K562 (cell line): ENCODE results near the gene GABARAPL1. TPM values are rescaled to one million over a fixed set of nuclear protein-coding genes. Genes with fewer than 3 reads are reported as not detected.
A peak's percentile ranks its signal among the peaks of the same experiment; 100 is the strongest.

Experiments
- C11orf30 ChIP-seq: fragments of 450-650 bp; IDR thresholded peaks from 2 replicates; pipeline ENCODE4 v1.6.1; 2016; ENCODE audit warnings: low read depth, mild to moderate bottlenecking
- CBX3 ChIP-seq, 2 experiments: IDR thresholded peaks; 1 replicate in 1 of 2; 2 replicates in 1 of 2; pipeline ENCODE4 v1.6.1; 2012; ENCODE audit warnings: inconsistent platforms in 2 of 2, low read length in 2 of 2, borderline replicate concordance in 1 of 2, control low read depth in 1 of 2
- DPF2 ChIP-seq: fragments of 450-650 bp; IDR thresholded peaks from 2 replicates; pipeline ENCODE4 v1.6.1; 2016
- FOSL1 ChIP-seq: fragments of 200-800 bp; sonication (Bioruptor generic); conservative IDR thresholded peaks from 2 replicates; pipeline ENCODE4 v1.6.1; 2016; ENCODE audit warnings: missing genetic modification characterization, missing compliant biosample characterization
- FOXK2 ChIP-seq, 2 experiments: fragments of 450-650 bp; IDR thresholded peaks in 1 of 2; conservative IDR thresholded peaks in 1 of 2; 2 replicates each; pipeline ENCODE4 v1.6.1; 2016; ENCODE audit warnings: low read depth in 2 of 2, mild to moderate bottlenecking in 1 of 2
- HDAC2 ChIP-seq: fragments of 450-650 bp; IDR thresholded peaks from 2 replicates; pipeline ENCODE4 v1.6.1; 2016; ENCODE audit warnings: mild to moderate bottlenecking
- HNRNPLL ChIP-seq: fragments of 200-400 bp; formaldehyde crosslinking; IDR thresholded peaks from 2 replicates; pipeline ENCODE4 v1.6.1; 2017; ENCODE audit warnings: low read length, low read depth, mild to moderate bottlenecking; ENCODE audit not compliant: poor library complexity, severe bottlenecking
- ILF3 ChIP-seq: fragments of 450-650 bp; IDR thresholded peaks from 2 replicates; pipeline ENCODE4 v1.6.1; 2018; ENCODE audit warnings: antibody characterized with exemption, mild to moderate bottlenecking, moderate library complexity, borderline replicate concordance
- MEIS2 ChIP-seq: fragments of 450-650 bp; IDR thresholded peaks from 2 replicates; pipeline ENCODE4 v1.6.1; 2014; ENCODE audit warnings: mild to moderate bottlenecking; ENCODE audit not compliant: partially characterized antibody
- MYC ChIP-seq, 2 experiments: fragments of 250-450 bp in 1 of 2; sonication (Bioruptor Pico) in 1 of 2; IDR thresholded peaks; 2 replicates each; pipeline versions ENCODE4 v1.5.1 to v1.6.1; 2012 to 2021; ENCODE audit warnings: low read depth in 2 of 2, borderline replicate concordance in 1 of 2, improper control_type of control experiment in 1 of 2, low read length in 1 of 2, mild to moderate bottlenecking in 1 of 2, moderate library complexity in 1 of 2
- NBN ChIP-seq: fragments of 450-650 bp; IDR thresholded peaks from 2 replicates; pipeline ENCODE4 v1.6.1; 2016; ENCODE audit warnings: low read depth, mild to moderate bottlenecking
- NCOR1 ChIP-seq: fragments of 450-650 bp; IDR thresholded peaks from 2 replicates; pipeline ENCODE4 v1.6.1; 2016; ENCODE audit warnings: mild to moderate bottlenecking, moderate library complexity
- NFYB ChIP-seq: IDR thresholded peaks from 2 replicates; pipeline ENCODE4 v1.6.1; 2011; ENCODE audit warnings: mild to moderate bottlenecking, moderate library complexity; ENCODE audit not compliant: insufficient read length; ENCODE audit errors: extremely low read depth
- NRF1 ChIP-seq, 2 experiments: fragments of 450-650 bp; IDR thresholded peaks in 1 of 2; conservative IDR thresholded peaks in 1 of 2; 2 replicates each; pipeline ENCODE4 v1.6.1; 2014; ENCODE audit warnings: mild to moderate bottlenecking in 2 of 2
- POLR2AphosphoS5 ChIP-seq: IDR thresholded peaks from 2 replicates; pipeline ENCODE4 v1.6.1; 2011; ENCODE audit warnings: mild to moderate bottlenecking, low read depth, low read length, moderate library complexity; ENCODE audit not compliant: control insufficient read depth, insufficient read depth
- POLR2G ChIP-seq: fragments of 200-400 bp; formaldehyde crosslinking; IDR thresholded peaks from 2 replicates; pipeline ENCODE4 v1.6.1; 2017; ENCODE audit warnings: low read depth, mild to moderate bottlenecking, antibody characterized with exemption, low read length, moderate library complexity
- RNF2 ChIP-seq: sonication (generic); IDR thresholded peaks from 2 replicates; pipeline ENCODE4 v1.6.1; 2016
- SIN3A ChIP-seq, 2 experiments: fragments of 150-350 bp in 1 of 2; IDR thresholded peaks; 2 replicates each; pipeline ENCODE4 v1.6.1; 2011 to 2016; ENCODE audit warnings: borderline replicate concordance in 2 of 2, low read depth in 2 of 2, low read length in 2 of 2, mild to moderate bottlenecking in 2 of 2, moderate library complexity in 2 of 2; ENCODE audit not compliant: control insufficient read depth in 1 of 2
- SMAD4 ChIP-seq: fragments of 250-450 bp; sonication (Bioruptor Pico); conservative IDR thresholded peaks from 2 replicates; pipeline ENCODE4 v1.8.0; 2021; ENCODE audit warnings: inconsistent platforms, mild to moderate bottlenecking, moderate library complexity
- SMARCE1 ChIP-seq: fragments of 450-650 bp; IDR thresholded peaks from 2 replicates; pipeline ENCODE4 v1.7.1; 2016; ENCODE audit warnings: mild to moderate bottlenecking
- TAF1 ChIP-seq: IDR thresholded peaks from 2 replicates; pipeline ENCODE4 v1.6.1; 2011; ENCODE audit warnings: mild to moderate bottlenecking, low read length, moderate library complexity; ENCODE audit not compliant: insufficient read depth, control insufficient read depth, severe bottlenecking; ENCODE audit errors: extremely low read depth
- TARDBP ChIP-seq: fragments of 450-650 bp; IDR thresholded peaks from 2 replicates; pipeline ENCODE4 v1.6.1; 2016
- VEZF1 ChIP-seq: fragments of 200-800 bp; sonication (Bioruptor generic); IDR thresholded peaks from 2 replicates; pipeline ENCODE4 v1.6.1; 2017; ENCODE audit warnings: missing genetic modification characterization, missing compliant biosample characterization
- ZBTB12 ChIP-seq: fragments of 250-450 bp; sonication (Bioruptor Pico); IDR thresholded peaks from 2 replicates; pipeline ENCODE4 v1.4.0; 2020
- ZNF23 ChIP-seq: fragments of 250-450 bp; sonication (Bioruptor Pico); IDR thresholded peaks from 2 replicates; pipeline ENCODE4 v1.4.0; 2020; ENCODE audit warnings: mild to moderate bottlenecking
- ZNF316 ChIP-seq: fragments of 450-650 bp; IDR thresholded peaks from 2 replicates; pipeline ENCODE4 v1.6.1; 2016
- ZNF766 ChIP-seq: fragments of 200-800 bp; sonication (Bioruptor generic); conservative IDR thresholded peaks from 2 replicates; pipeline ENCODE4 v1.6.1; 2016; ENCODE audit warnings: missing genetic modification characterization, missing compliant biosample characterization
- polyA plus RNA-seq, 8 experiments: library from polyadenylated mRNA; depleted of rRNA in 4 of 8; stranded (reverse) in 5 of 8; unstranded in 3 of 8; fragments of >200 nt; fragmentation: Nextera tagmentation in 2 of 8; fragmentation: Illumina TruSeq in 1 of 8; extraction: Ambion mirVana in 2 of 8; extraction: Trizol in 1 of 8; gene quantifications; 2 replicates each; pipeline versions ENCODE4 v1.2.1 to v1.2.3, GENCODE V29; 2011 to 2014; ENCODE audit warnings: inconsistent platforms in 1 of 8, missing spikeins in 1 of 8
- total RNA-seq, 7 experiments: library from RNA; depleted of rRNA in 6 of 7; stranded (reverse); fragments of >200 nt in 6 of 7; fragmentation: Illumina TruSeq in 2 of 7; extraction: Trizol in 2 of 7; gene quantifications; 2 replicates each; pipeline versions ENCODE4 v1.2.1 to v1.2.3, GENCODE V29; 2011 to 2021; ENCODE audit warnings: low replicate concordance in 1 of 7

Gene GABARAPL1
- total and polyA plus RNA-seq, 9 of the 15 experiments (the other 6 are each of a cell fraction or from before 2014, with no cell fraction given): 2.3 to 15.9 (median 11.3) TPM

- TF ChIP-seq POLR2AphosphoS5 (peak; percentile 13; the same call in 1 of the 2 replicates), SMARCE1 (peak; percentile 41; the same call in 1 of the 2 replicates), ILF3 (no peak), TAF1 (peak; percentile 10), HDAC2 (0 out of 2 replicates have a peak, but pooled peaks have one; percentile 41), TARDBP (peak; percentile 46; the same call in 1 of the 2 replicates), ZNF23 (CRISPR knock-in tag) (no peak), SMAD4 (0 out of 2 replicates have a peak, but pooled peaks have one; percentile 16), NRF1 (conservative IDR thresholded peaks at IDR 0.05 in 1 of 2, IDR thresholded peaks at IDR 0.05 in 1 of 2) (peak; percentile 73 to 79), NBN (0 out of 2 replicates have a peak, but pooled peaks have one; percentile 34), ZNF316 (peak; percentile 78), FOSL1 (tag) (peak; percentile 73), MYC (IDR thresholded peaks at IDR 0.05; ENCODE audit: low read depth, low read length) (peak; percentile 52; the same call in 1 of the 2 replicates), MYC (CRISPR knock-in tag; IDR thresholded peaks at IDR 0.05; ENCODE audit: borderline replicate concordance, low read depth) (no peak), NCOR1 (peak; percentile 45; the same call in 1 of the 2 replicates), HNRNPLL (no peak), ZNF766 (CRISPR knock-in tag) (no peak), POLR2G (peak; percentile 70), RNF2 (0 out of 2 replicates have a peak, but pooled peaks have one; percentile 22), NFYB (no peak), CBX3 (IDR thresholded peaks at IDR 0.05; ENCODE audit: borderline replicate concordance in 1 of 2, low read length in 2 of 2) (no peak), VEZF1 (CRISPR knock-in tag) (peak; percentile 94), FOXK2 (conservative IDR thresholded peaks at IDR 0.05 in 1 of 2, IDR thresholded peaks at IDR 0.05 in 1 of 2; ENCODE audit: low read depth in 2 of 2) (peak; percentile 83 to 84), C11orf30 (peak; percentile 86), SIN3A (IDR thresholded peaks at IDR 0.05; ENCODE audit: borderline replicate concordance in 2 of 2, control insufficient read depth in 1 of 2, low read depth in 2 of 2, low read length in 2 of 2) (no peak), DPF2 (peak; percentile 72), MEIS2 (peak; percentile 35), ZBTB12 (peak; percentile 55)
- TF ChIP-seq, all 486 proteins: peak for 77
Measured at GRCh38 chr12:10211940-10212738, 538 bp upstream of the GABARAPL1 start (continued).
